Measurements from ENCODE around the gene ANXA9.

ANXA9 gene

GRCh38 chr1:151003180-151003579 is 21.1 kb downstream of the ANXA9 start:
- no peak for ATAC-seq
- TF ChIP-seq TSHZ2 (CRISPR knock-in tag; IDR thresholded peaks at IDR 0.05) (no peak), PATZ1 (CRISPR knock-in tag; IDR thresholded peaks at IDR 0.05; ENCODE audit: borderline replicate concordance) (no peak), CSRNP3 (CRISPR knock-in tag; IDR thresholded peaks at IDR 0.05) (no peak), TOX (CRISPR knock-in tag; IDR thresholded peaks at IDR 0.05; ENCODE audit: borderline replicate concordance) (no peak), ISL1 (CRISPR knock-in tag; IDR thresholded peaks at IDR 0.05) (no peak), ARNTL (CRISPR knock-in tag; IDR thresholded peaks at IDR 0.05; ENCODE audit: borderline replicate concordance, low read depth) (no peak)

- peak; percentile 1; the same call in 2 of the 3 replicates for ATAC-seq
- TF ChIP-seq POU6F1 (CRISPR knock-in tag; IDR thresholded peaks at IDR 0.05; ENCODE audit: borderline replicate concordance, low read depth) (no peak), CREB5 (CRISPR knock-in tag; IDR thresholded peaks at IDR 0.05; ENCODE audit: low read depth) (no peak), TOX (CRISPR knock-in tag; IDR thresholded peaks at IDR 0.05; ENCODE audit: borderline replicate concordance) (no peak), ZNF70 (CRISPR knock-in tag; IDR thresholded peaks at IDR 0.05) (no peak), ZFP30 (CRISPR knock-in tag; IDR thresholded peaks at IDR 0.05) (no peak), ESRRG (CRISPR knock-in tag; IDR thresholded peaks at IDR 0.05) (no peak), CSDC2 (CRISPR knock-in tag; IDR thresholded peaks at IDR 0.05) (no peak)
Measured at GRCh38 chr1:151005729-151006319, 23.7 kb downstream of the ANXA9 start.

GRCh38 chr1:151006327-151007052 is 24.4 kb downstream of the ANXA9 start, which contains the start of gene MINDY1:
MINDY1 (minus strand) TSS chr1:151006902; CDS start chr1:151002617, 4,285 bp downstream.
- peak; percentile 92 for ATAC-seq
- no peak for TF ChIP-seq BACH2 (CRISPR knock-in tag; IDR thresholded peaks at IDR 0.05; ENCODE audit: borderline replicate concordance)
- no peak for TF ChIP-seq CSDC2 (CRISPR knock-in tag; IDR thresholded peaks at IDR 0.05)
- TF ChIP-seq TSHZ2 (CRISPR knock-in tag; IDR thresholded peaks at IDR 0.05), result no peak
